Hypothalamus (tissue), 51 donors: Measurements from ENCODE around the gene NUP210.

Experiments used
- DNase-seq, 51 donors: peaks; one replicate each; lab custom pipeline; 2025; lab: John Stamatoyannopoulos, UW

Gene NUP210

GRCh38 chr3:13300546-13301285 is 119.4 kb downstream of the NUP210 start:
- no peak for DNase-seq

- DNase-seq, result no peak
Measured at GRCh38 chr3:13299531-13300155, 120.5 kb downstream of the NUP210 start.

- no peak for DNase-seq
Measured at GRCh38 chr3:13296662-13297061, 123.5 kb downstream of the NUP210 start.

GRCh38 chr3:13294442-13295351 is 125.4 kb downstream of the NUP210 start:
- DNase-seq, result no peak

- DNase-seq, result peak in 2 of 51 donors; percentile 13 to 18
Measured at GRCh38 chr3:13292375-13292774, 127.7 kb downstream of the NUP210 start.

GRCh38 chr3:13290941-13291340 is 129.2 kb downstream of the NUP210 start:
- DNase-seq, result no peak

GRCh38 chr3:13289771-13290285 is 130.3 kb downstream of the NUP210 start:
- DNase-seq, result no peak

GRCh38 chr3:13288732-13289718 is 131.1 kb downstream of the NUP210 start:
- no peak for DNase-seq

GRCh38 chr3:13287833-13288232 is 132.3 kb downstream of the NUP210 start:
- no peak for DNase-seq

- no peak for DNase-seq
Measured at GRCh38 chr3:13286873-13287272, 133.2 kb downstream of the NUP210 start.

- no peak for DNase-seq
Measured at GRCh38 chr3:13285007-13285567, 135.0 kb downstream of the NUP210 start.

- DNase-seq, result no peak
Measured at GRCh38 chr3:13283877-13284264, 136.3 kb downstream of the NUP210 start.

- peak in 3 of 51 donors; percentile 17 to 49 (median 29) for DNase-seq
Measured at GRCh38 chr3:13282986-13283876, 136.9 kb downstream of the NUP210 start.

GRCh38 chr3:13282358-13282985 is 137.7 kb downstream of the NUP210 start:
- peak in 1 of 51 donors; percentile 16 for DNase-seq

GRCh38 chr3:13281507-13282357 is 138.4 kb downstream of the NUP210 start:
- DNase-seq, result no peak

- DNase-seq, result no peak
Measured at GRCh38 chr3:13280811-13281506, 139.2 kb downstream of the NUP210 start.
